OCI-LY7 (cell line): Measurements from ENCODE around the gene HSD11B1. TPM values are rescaled to one million over a fixed set of nuclear protein-coding genes. Genes with fewer than 3 reads are reported as not detected.

ENCODE experiments used
- BruUV-seq: library from RNA; stranded (reverse); fragments of 400-500 nt; replicated peaks from 2 replicates; lab custom pipeline; 2021; lab: Mats Ljungman, UMichigan
- CTCF ChIA-PET: fragments of 300-600 bp; sonication (Branson Sonifier 250); formaldehyde crosslinking; loops from one replicate; lab custom pipeline; 2022; ENCODE audit warnings: antibody characterized with exemption; ENCODE audit not compliant: unreplicated experiment; lab: Charles Lee
- POLR2A ChIA-PET: fragments of 300-600 bp; sonication (Branson Sonifier 250); formaldehyde crosslinking; loops from one replicate; lab custom pipeline; 2022; ENCODE audit warnings: antibody characterized with exemption; lab: Charles Lee
- DNase-seq: peaks from one replicate; pipeline ENCODE4 v3.0.0-alpha.2; 2015; ENCODE audit warnings: low spot score
- H2AFZ ChIP-seq: fragments of 200-600 bp; sonication (generic), shearing (Covaris generic); 2 replicates; pipeline ENCODE4 v1.6.1; 2014; ENCODE audit warnings: mild to moderate bottlenecking, antibody characterized with exemption, low read length, moderate library complexity
- H3K27ac ChIP-seq: fragments of 200-600 bp; sonication (generic); 2 replicates; pipeline ENCODE4 v1.5.1; 2014; ENCODE audit warnings: mixed run types, low read depth, mild to moderate bottlenecking, moderate library complexity, low read length, inconsistent platforms; ENCODE audit not compliant: poor library complexity, severe bottlenecking
- H3K36me3 ChIP-seq: fragments of 200-600 bp; sonication (generic); 2 replicates; pipeline ENCODE4 v1.6.1; 2014; ENCODE audit warnings: mild to moderate bottlenecking, antibody characterized with exemption, low read length, moderate library complexity, mixed read lengths; ENCODE audit not compliant: insufficient read depth
- H3K4me1 ChIP-seq: fragments of 200-600 bp; sonication (generic); 2 replicates; pipeline ENCODE4 v1.5.1; 2014; ENCODE audit warnings: mild to moderate bottlenecking, low read length; ENCODE audit not compliant: insufficient read depth, poor library complexity, severe bottlenecking
- H3K4me2 ChIP-seq: fragments of 200-600 bp; sonication (generic); 2 replicates; pipeline ENCODE4 v1.6.1; 2014; ENCODE audit warnings: mild to moderate bottlenecking, low read length
- H3K4me3 ChIP-seq: fragments of 200-600 bp; sonication (generic); 2 replicates; pipeline ENCODE4 v1.5.1; 2014; ENCODE audit warnings: mild to moderate bottlenecking, low read depth, low read length; ENCODE audit not compliant: poor library complexity, severe bottlenecking
- H3K79me2 ChIP-seq: fragments of 200-600 bp; sonication (generic); 2 replicates; pipeline ENCODE4 v1.6.1; 2016; ENCODE audit warnings: low read depth, mild to moderate bottlenecking, low read length, moderate library complexity, mixed read lengths; ENCODE audit not compliant: insufficient read depth
- H3K9me2 ChIP-seq: fragments of 200-600 bp; sonication (generic); 2 replicates; pipeline ENCODE4 v1.6.1; 2016; ENCODE audit warnings: mild to moderate bottlenecking, low read length, mixed read lengths; ENCODE audit not compliant: insufficient read depth
- H3K9me3 ChIP-seq: fragments of 200-600 bp; sonication (generic); 2 replicates; pipeline ENCODE4 v1.6.1; 2014; ENCODE audit warnings: mild to moderate bottlenecking, mixed run types, low read length, mixed read lengths
- H4K20me1 ChIP-seq: fragments of 200-600 bp; sonication (generic); 2 replicates; pipeline ENCODE4 v1.6.1; 2014; ENCODE audit warnings: mild to moderate bottlenecking, antibody characterized with exemption, low read length, moderate library complexity, mixed read lengths; ENCODE audit not compliant: insufficient read depth
- EZH2phosphoT487 ChIP-seq: fragments of 200-600 bp; sonication (generic); IDR thresholded peaks from 2 replicates; pipeline ENCODE4 v1.6.1; 2018; ENCODE audit warnings: low read depth, borderline replicate concordance, mild to moderate bottlenecking, mixed run types, antibody characterized with exemption, low read length, moderate library complexity, mixed read lengths
- intact Hi-C: fragments of 100-400 bp; cut with micrococcal nuclease; formaldehyde crosslinking; loops from one replicate; pipeline ENCODE4 v1.10.0; 2022; ENCODE audit not compliant: unreplicated experiment
- total RNA-seq, 2 experiments: library from RNA; depleted of rRNA in 1 of 2; stranded (reverse); fragments of >200 nt in 1 of 2; shearing (Covaris generic) in 1 of 2; gene quantifications; 2 replicates each; pipeline ENCODE4 v1.2.3, GENCODE V29; 2014 to 2022
- TF ChIP-seq, protein P1 (sequence below): fragments of 200-600 bp; sonication (generic); conservative IDR thresholded peaks from 2 replicates; pipeline ENCODE4 v1.5.1; 2014; ENCODE audit warnings: mild to moderate bottlenecking, antibody characterized with exemption, low read length, moderate library complexity, mixed read lengths

The HSD11B1 gene
- total RNA-seq, 2 experiments from 2014 or later = not detected

DNA sequence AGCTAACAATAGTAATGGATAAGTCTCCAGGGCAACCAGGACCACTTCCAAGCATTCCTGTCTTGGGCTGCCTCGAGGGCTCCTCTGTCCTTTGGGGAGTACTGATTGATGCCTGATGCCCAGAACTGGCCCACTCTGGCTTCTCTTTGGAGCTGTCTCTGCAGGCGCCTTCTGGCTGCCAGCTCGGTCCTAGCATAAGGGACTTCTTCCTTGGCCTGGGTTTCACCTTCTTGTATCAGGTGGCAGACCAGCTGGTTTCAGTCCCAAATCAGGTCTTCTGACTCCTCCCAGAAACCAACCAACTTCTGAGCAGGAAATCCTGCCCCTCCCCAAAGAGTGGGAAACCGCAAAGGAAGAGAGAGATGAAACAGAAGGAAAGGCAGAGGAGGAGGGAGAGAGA is 18.8 kb upstream of the HSD11B1 start:
- Histone ChIP-seq H3K4me2 (no peak overlapping the region), H3K27ac (no peak overlapping the region), H3K79me2 (no peaks in the 10 kb centered on the region), H3K9me2 (no peaks in the 10 kb centered on the region), H4K20me1 (no peaks in the 10 kb centered on the region), H3K4me1 (peaks cover 4% of the 10 kb centered on the region), H3K36me3 (no peaks in the 10 kb centered on the region), H3K4me3 (no peak overlapping the region), H3K9me3 (no peaks in the 10 kb centered on the region), H2AFZ (no peak overlapping the region)
- ChIA-PET CTCF (no interaction called here), POLR2A (no interaction called here)
- no TSS peak for BruUV-seq
- intact Hi-C loops = no loop called here
- no peak for DNase-seq
- TF ChIP-seq, protein P1, sequence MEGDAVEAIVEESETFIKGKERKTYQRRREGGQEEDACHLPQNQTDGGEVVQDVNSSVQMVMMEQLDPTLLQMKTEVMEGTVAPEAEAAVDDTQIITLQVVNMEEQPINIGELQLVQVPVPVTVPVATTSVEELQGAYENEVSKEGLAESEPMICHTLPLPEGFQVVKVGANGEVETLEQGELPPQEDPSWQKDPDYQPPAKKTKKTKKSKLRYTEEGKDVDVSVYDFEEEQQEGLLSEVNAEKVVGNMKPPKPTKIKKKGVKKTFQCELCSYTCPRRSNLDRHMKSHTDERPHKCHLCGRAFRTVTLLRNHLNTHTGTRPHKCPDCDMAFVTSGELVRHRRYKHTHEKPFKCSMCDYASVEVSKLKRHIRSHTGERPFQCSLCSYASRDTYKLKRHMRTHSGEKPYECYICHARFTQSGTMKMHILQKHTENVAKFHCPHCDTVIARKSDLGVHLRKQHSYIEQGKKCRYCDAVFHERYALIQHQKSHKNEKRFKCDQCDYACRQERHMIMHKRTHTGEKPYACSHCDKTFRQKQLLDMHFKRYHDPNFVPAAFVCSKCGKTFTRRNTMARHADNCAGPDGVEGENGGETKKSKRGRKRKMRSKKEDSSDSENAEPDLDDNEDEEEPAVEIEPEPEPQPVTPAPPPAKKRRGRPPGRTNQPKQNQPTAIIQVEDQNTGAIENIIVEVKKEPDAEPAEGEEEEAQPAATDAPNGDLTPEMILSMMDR = no peak
- TF ChIP-seq EZH2phosphoT487 = no peak

DNA sequence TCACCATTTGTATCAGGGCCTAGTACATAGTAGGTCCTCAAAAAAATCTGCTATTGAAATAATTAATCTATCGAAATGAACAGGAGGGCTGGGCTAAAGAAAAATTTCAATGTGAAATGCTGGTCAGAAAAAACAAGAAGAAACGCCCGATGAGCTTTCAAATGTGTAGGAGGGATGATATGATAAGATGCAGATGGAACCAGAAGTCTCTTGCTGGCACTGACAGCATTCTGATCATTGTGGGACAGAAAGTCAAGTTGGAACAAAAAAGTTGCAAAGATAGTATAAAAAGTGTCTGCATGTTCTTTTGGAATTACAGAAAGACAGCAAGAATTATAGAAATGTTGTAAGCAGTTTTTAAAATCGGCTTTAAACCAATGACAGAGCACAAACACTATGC is 18.3 kb upstream of the HSD11B1 start:
- DNase-seq = no peak
- ChIA-PET CTCF (no interaction called here), POLR2A (no interaction called here)
- H3K4me1 ChIP-seq = peaks cover 4% of the 10 kb centered on the region
- no TSS peak for BruUV-seq
- H4K20me1 ChIP-seq = no peaks in the 10 kb centered on the region
- no peak overlapping the region for H3K4me3 ChIP-seq
- no peak overlapping the region for H3K4me2 ChIP-seq
- no peaks in the 10 kb centered on the region for H3K36me3 ChIP-seq
- H2AFZ ChIP-seq = no peak overlapping the region
- TF ChIP-seq EZH2phosphoT487 = no peak
- TF ChIP-seq, protein P1 = no peak
- no peaks in the 10 kb centered on the region for H3K9me3 ChIP-seq
- intact Hi-C loops = no loop called here
- no peaks in the 10 kb centered on the region for H3K79me2 ChIP-seq
- no peaks in the 10 kb centered on the region for H3K9me2 ChIP-seq
- no peak overlapping the region for H3K27ac ChIP-seq

DNA sequence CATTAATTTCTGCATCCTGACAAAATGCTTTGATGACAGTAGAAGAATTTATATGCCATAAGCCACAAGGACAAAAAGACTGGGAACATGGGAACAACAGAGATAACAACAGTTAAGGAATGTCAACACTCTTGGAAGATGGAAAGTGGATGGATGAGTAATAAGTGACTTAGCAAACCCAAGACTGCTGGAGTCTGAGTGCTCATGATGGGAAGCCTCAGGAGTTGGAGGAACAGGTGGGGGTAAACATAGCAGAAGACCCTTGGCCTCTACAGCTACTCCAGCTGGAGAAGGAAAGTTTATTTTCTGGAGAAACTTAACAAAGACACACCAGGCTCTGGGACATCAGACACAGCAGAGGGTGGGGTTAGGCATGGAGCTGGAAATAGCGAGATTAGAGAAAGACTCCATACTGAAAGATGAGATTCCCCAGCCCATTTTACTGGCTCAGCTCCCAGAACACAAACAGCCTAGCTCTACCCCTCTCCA is 15.9 kb upstream of the HSD11B1 start:
- CTCF ChIA-PET = interaction anchor here (0.5 kb wide), 1 partner anchor 62 kb away, joined by 3 read pairs; no protein-coding TSS in a partner anchor
- no peak for TF ChIP-seq EZH2phosphoT487
- TF ChIP-seq, protein P1 = no peak

More for the DNA sequence above, 15.9 kb upstream of the HSD11B1 start:
- POLR2A ChIA-PET = interaction anchor here (0.8 kb wide), 1 partner anchor 15 kb away, joined by 4 read pairs; the partner anchor contains the start of gene HSD11B1
- H3K4me1 ChIP-seq = peaks cover 4% of the 10 kb centered on the region
- H2AFZ ChIP-seq = no peak overlapping the region
- no peaks in the 10 kb centered on the region for H3K9me3 ChIP-seq
- no peak overlapping the region for H3K4me3 ChIP-seq
- H3K79me2 ChIP-seq = no peaks in the 10 kb centered on the region
- no peak for DNase-seq
- no TSS peak for BruUV-seq
- intact Hi-C loops = no loop called here
- no peaks in the 10 kb centered on the region for H4K20me1 ChIP-seq
- H3K36me3 ChIP-seq = no peaks in the 10 kb centered on the region
- H3K27ac ChIP-seq = no peak overlapping the region
- H3K9me2 ChIP-seq = no peaks in the 10 kb centered on the region
- H3K4me2 ChIP-seq = no peak overlapping the region
